ENCODE measurements around the gene SLC12A8.

The SLC12A8 gene

DNA sequence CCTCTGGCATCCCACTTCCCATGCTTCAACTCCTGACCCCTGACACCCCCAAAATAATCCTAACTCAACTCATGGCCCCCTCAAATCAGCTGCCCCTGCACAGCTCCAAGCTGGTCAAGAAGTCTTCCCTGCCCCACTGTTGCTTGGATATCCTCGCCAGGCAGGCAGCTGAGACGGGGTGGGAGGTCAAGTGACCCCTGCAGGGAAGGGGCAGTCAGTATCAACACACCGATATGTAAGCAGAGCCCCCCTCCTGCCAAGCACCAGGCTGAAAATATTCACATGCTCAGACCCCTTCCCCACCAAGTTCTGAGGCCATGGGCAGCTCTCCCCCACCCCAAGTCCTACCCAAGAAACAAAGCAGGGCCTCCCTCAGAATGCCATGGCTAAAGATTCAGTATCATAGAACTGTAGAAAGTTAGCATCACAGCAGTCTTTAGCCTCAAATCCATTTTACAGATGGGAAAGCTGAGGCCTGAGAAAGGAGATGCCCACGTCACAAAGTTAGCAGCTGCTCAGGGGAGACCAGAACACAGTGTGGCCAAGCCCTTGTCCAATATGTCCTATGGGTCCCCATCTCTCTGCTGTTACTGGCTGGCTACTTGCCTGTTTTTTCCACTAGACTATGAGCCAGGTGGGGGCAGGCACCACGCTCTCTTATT is 67.8 kb downstream of the SLC12A8 start:
- DNase-seq (ENCODE audit: low spot score) = peak; percentile 65
- no peak overlapping the region for H3K4me3 ChIP-seq
- TF ChIP-seq, protein P1, sequence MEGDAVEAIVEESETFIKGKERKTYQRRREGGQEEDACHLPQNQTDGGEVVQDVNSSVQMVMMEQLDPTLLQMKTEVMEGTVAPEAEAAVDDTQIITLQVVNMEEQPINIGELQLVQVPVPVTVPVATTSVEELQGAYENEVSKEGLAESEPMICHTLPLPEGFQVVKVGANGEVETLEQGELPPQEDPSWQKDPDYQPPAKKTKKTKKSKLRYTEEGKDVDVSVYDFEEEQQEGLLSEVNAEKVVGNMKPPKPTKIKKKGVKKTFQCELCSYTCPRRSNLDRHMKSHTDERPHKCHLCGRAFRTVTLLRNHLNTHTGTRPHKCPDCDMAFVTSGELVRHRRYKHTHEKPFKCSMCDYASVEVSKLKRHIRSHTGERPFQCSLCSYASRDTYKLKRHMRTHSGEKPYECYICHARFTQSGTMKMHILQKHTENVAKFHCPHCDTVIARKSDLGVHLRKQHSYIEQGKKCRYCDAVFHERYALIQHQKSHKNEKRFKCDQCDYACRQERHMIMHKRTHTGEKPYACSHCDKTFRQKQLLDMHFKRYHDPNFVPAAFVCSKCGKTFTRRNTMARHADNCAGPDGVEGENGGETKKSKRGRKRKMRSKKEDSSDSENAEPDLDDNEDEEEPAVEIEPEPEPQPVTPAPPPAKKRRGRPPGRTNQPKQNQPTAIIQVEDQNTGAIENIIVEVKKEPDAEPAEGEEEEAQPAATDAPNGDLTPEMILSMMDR (IDR thresholded peaks at IDR 0.05) = no peak
- peak overlapping the region in 1 of 2 donors; percentile 73 for H3K27ac ChIP-seq

DNA sequence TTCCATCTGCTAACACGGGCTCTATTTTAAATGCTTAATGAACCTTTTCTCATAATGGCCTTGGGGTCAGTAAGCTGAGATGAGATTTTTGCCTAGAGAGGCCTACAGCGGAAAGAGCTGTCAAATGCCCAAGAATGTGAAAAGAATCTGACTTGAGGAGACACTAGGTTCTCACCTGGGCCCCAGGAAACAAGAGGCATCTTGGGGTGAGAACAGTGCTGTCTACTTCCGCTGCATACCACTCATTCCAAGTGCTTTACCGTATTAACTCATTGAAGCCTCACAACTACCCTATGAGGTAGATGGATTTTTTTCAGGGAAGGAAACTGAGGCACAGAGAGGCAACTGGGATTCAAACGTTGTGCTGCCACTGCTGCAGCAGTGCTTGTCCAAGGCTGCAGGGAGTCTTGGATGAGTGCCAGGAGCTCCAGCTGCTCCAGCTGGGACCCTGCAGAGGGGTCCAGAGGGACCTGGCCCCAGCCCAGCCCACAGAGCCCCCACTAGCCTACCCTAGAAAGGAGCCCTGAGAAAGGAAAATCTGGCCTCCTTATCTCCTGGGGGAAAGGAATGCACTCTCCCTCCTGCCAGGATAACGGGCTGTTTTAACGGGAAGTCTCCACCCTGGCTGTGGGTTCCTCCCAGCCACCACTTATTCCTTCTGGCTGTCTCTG is 68.4 kb downstream of the SLC12A8 start:
- H3K27ac ChIP-seq = peak overlapping the region in 1 of 2 donors; percentile 73
- no peak overlapping the region for H3K4me3 ChIP-seq
- TF ChIP-seq, protein P1 (IDR thresholded peaks at IDR 0.05) = no peak
- DNase-seq (ENCODE audit: low spot score) = peak; percentile 72

DNA sequence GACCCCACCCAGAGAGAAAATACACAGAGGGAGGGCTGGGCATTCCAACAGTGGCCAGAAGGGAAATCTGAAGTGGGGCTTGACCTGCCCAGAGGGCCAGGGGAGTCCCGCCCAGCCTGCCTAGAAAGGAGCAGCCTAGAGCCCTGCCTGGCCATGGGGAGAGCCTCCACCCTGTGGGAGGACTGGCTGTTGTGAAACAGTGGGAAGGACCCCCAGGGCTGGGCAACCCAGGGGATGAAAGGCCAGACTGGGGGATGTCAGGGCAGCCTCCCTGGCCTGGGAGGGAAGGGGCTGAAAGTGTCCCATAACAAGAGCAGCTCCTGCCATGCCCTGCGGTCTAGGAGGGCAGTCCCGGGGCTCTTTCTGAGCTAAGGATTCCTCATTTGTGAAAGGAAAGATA is 69.0 kb downstream of the SLC12A8 start:
- H3K4me3 ChIP-seq = no peak overlapping the region
- peak; percentile 70 for DNase-seq (ENCODE audit: low spot score)
- peak overlapping the region in 1 of 2 donors; percentile 73 for H3K27ac ChIP-seq
- TF ChIP-seq, protein P1 (IDR thresholded peaks at IDR 0.05) = no peak

DNA sequence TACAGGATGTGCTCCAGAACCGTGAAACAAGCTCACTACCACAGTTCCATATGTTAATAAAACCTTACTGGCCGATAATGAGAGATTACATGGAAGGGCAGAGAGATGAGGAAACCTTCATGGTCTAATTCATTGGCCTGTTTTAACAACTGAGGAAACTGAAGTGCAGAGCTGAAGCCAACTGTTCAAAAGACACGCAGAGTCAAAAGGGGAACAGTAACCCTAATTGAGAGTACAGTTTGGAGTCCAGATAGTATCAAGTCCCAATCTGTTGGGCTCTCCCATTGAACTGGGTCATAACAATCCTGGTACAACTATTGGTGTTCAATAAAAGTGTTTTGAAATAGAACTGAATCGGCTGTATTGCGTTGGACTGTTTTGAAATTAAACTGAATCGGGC is 69.6 kb downstream of the SLC12A8 start:
- DNase-seq (ENCODE audit: low spot score) = no peak
- Histone ChIP-seq H3K27ac (peak overlapping the region in 1 of 2 donors; percentile 73), H3K4me3 (no peak overlapping the region)
- TF ChIP-seq, protein P1 (IDR thresholded peaks at IDR 0.05) = no peak

DNA sequence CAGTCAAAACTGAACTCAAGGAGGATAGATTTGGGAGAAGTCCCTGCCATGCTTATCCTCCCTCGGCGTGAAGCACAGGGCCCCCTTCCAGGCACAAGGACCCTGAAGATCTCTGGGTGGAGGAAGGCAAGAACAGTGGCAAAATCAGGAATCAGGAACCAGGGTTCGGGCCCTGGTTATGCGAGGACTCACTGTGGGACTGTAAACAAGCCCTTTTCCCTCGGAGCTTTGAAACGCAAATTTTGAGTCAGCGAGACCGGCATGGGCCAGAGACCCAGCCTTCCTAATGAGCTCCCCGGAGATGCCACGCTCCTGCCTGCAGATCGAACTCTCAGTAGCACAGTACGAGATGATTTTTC is 70.1 kb downstream of the SLC12A8 start:
- peak; percentile 68 for DNase-seq (ENCODE audit: low spot score)
- H3K27ac ChIP-seq = peak overlapping the region; percentile 48 to 73
- TF ChIP-seq, protein P1 (IDR thresholded peaks at IDR 0.05) = no peak
- H3K4me3 ChIP-seq = peak overlapping the region; percentile 65

DNA sequence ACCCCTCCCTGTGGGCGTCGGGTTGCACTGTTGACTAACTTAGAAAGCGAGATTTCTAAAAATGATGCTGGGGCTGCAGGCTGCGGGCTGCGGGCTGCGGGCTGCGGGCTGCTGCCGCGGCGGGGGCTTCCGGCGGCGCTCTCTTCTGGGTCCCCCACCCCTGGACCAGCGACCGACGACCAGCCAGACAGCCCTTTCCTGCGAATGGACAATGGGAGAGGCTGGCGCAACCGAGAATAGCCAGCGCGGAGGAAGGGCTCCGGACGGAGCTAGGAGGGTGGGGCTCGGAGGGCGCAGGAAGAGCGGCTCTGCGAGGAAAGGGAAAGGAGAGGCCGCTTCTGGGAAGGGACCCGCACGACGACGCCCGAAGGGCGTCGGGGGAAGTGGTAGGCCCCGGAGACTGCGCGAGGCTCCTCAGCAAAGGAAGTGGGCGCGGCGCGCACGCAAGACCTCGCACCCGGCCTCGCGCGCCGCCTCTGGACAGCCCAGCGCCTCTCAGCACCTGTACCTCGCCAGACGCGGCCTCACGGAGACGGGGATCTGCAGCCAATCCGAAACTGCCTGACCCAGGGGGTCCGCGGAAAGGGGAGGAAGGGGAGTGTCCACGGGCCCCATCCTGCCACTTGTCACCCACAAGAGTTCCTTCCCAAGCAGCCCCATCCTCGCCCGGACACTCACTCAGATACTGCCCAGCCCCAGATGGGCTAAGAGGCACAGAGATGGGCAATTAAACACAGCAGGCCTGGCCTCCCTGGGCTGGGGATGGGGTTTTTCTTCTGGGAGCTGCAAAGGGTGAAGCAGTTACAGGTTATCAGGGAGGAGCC is 70.7 kb downstream of the SLC12A8 start:
- Histone ChIP-seq H3K27ac (peak overlapping the region; percentile 48 to 73), H3K4me3 (peak overlapping the region; percentile 65)
- TF ChIP-seq, protein P1 (IDR thresholded peaks at IDR 0.05) = no peak
- DNase-seq (ENCODE audit: low spot score) = peak; percentile 81

All from coronary artery (tissue), 2 donors.